ENCODE data around the gene ABLIM1. TPM values are rescaled to one million over a fixed set of nuclear protein-coding genes. Genes with fewer than 3 reads are reported as not detected.

The ABLIM1 gene
- total RNA-seq, 1 experiment from 2014 or later = 274 TPM

- Histone ChIP-seq H3K4me3 (ENCODE audit: low read depth in 2 of 2, low read length in 2 of 2) (no peak overlapping the region), H3K4me1 (ENCODE audit: control insufficient read depth, insufficient read depth, low read length) (peaks cover 65% of the 10 kb centered on the region), H3K36me3 (ENCODE audit: control insufficient read depth, insufficient read depth, low read length) (no peaks in the 10 kb centered on the region), H3K9me3 (ENCODE audit: control insufficient read depth, insufficient read depth, low read depth, low read length) (peaks cover 12% of the 10 kb centered on the region; the same call in 1 of the 2 replicates), H3K27me3 (ENCODE audit: control insufficient read depth, insufficient read depth, low read length) (no peaks in the 10 kb centered on the region), H3K27ac (ENCODE audit: low read length) (peak overlapping the region; percentile 100)
- intact Hi-C loops (cut with micrococcal nuclease; ENCODE audit: unreplicated experiment) (no loop called here), in situ Hi-C loops (cut with HindIII; ENCODE audit: low pct_unique_long_range_greater_than_20kb, low sequenced_read_pairs) (no loop called here)
- CTCF ChIA-PET = interaction anchor here (0.7 kb wide), 1 partner anchor 112 kb away, joined by 6 read pairs; no protein-coding TSS in a partner anchor
- no peak for TF ChIP-seq TCF7L2 (IDR thresholded peaks at IDR 0.05; ENCODE audit: low read depth, low read length)
- no peak for TF ChIP-seq POLR2AphosphoS5 (IDR thresholded peaks at IDR 0.05; ENCODE audit: low read depth, low read length)
- TF ChIP-seq SIN3A (IDR thresholded peaks at IDR 0.05; ENCODE audit: borderline replicate concordance, insufficient read depth, low read depth, low read length) = no peak
- no peak for TF ChIP-seq REST (IDR thresholded peaks at IDR 0.05; ENCODE audit: insufficient read depth in 1 of 2, low read depth in 2 of 2, low read length in 1 of 2)
- no peak for TF ChIP-seq CTCF (IDR thresholded peaks at IDR 0.05)
- POLR2A ChIA-PET = interaction anchor here (0.9 to 1.9 kb wide), 2 partner anchors 10 to 13 kb away, joined by 3 to 5 read pairs; no protein-coding TSS in a partner anchor
- DNase-seq (ENCODE audit: low read depth, low spot score) (no peak), ATAC-seq (no peak)
- BruUV-seq (replicated peaks) = no TSS peak
Observed at GRCh38 chr10:114698271-114699061, 40.4 kb upstream of the ABLIM1 start.

GRCh38 chr10:114697061-114697598 is 39.1 kb upstream of the ABLIM1 start:
- H3K27me3 ChIP-seq (ENCODE audit: control insufficient read depth, insufficient read depth, low read length) = no peaks in the 10 kb centered on the region
- intact Hi-C loops (cut with micrococcal nuclease; ENCODE audit: unreplicated experiment) = no loop called here
- H3K4me1 ChIP-seq (ENCODE audit: control insufficient read depth, insufficient read depth, low read length) = peaks cover 72% of the 10 kb centered on the region
- peak overlapping the region; percentile 100 for H3K27ac ChIP-seq (ENCODE audit: low read length)
- peak overlapping the region in 1 of 2 experiments; percentile 42; a peak in 2 of 4 replicates for H3K4me3 ChIP-seq (ENCODE audit: low read depth in 2 of 2, low read length in 2 of 2)
- in situ Hi-C loops (cut with HindIII; ENCODE audit: low pct_unique_long_range_greater_than_20kb, low sequenced_read_pairs) = no loop called here
- ATAC-seq = peak; percentile 91
- DNase-seq (ENCODE audit: low read depth, low spot score) = no peak
- POLR2A ChIA-PET = interaction anchor here (1.9 kb wide), 1 partner anchor 12 kb away, joined by 5 read pairs; no protein-coding TSS in a partner anchor
- H3K9me3 ChIP-seq (ENCODE audit: control insufficient read depth, insufficient read depth, low read depth, low read length) = peaks cover 12% of the 10 kb centered on the region; the same call in 1 of the 2 replicates
- TF ChIP-seq TCF7L2 (IDR thresholded peaks at IDR 0.05; ENCODE audit: low read depth, low read length) (peak; percentile 67; the same call in 1 of the 2 replicates), REST (IDR thresholded peaks at IDR 0.05; ENCODE audit: insufficient read depth in 1 of 2, low read depth in 2 of 2, low read length in 1 of 2) (no peak), CTCF (IDR thresholded peaks at IDR 0.05) (no peak), POLR2AphosphoS5 (IDR thresholded peaks at IDR 0.05; ENCODE audit: low read depth, low read length) (peak; percentile 69; the same call in 1 of the 2 replicates), SIN3A (IDR thresholded peaks at IDR 0.05; ENCODE audit: borderline replicate concordance, insufficient read depth, low read depth, low read length) (no peak)
- H3K36me3 ChIP-seq (ENCODE audit: control insufficient read depth, insufficient read depth, low read length) = no peaks in the 10 kb centered on the region
- CTCF ChIA-PET = no interaction called here
- BruUV-seq (replicated peaks) = no TSS peak

All from Panc1 (cell line).